GM12878 (cell line): ENCODE results near the gene RASAL2.

Experiments used
- ATF3 ChIP-seq: IDR thresholded peaks from 2 replicates; pipeline ENCODE4 v1.6.1; 2011; ENCODE audit warnings: low read depth, mild to moderate bottlenecking, low read length, moderate library complexity, borderline replicate concordance; ENCODE audit errors: extremely low read depth
- BHLHE40 ChIP-seq, 2 experiments: fragments of 450-650 bp in 1 of 2; IDR thresholded peaks; 2 replicates each; pipeline ENCODE4 v1.6.1; 2011 to 2017; ENCODE audit warnings: low read depth in 2 of 2, borderline replicate concordance in 1 of 2, improper control_type of control experiment in 1 of 2, low read length in 1 of 2, mild to moderate bottlenecking in 1 of 2
- CTCF ChIP-seq, 3 experiments: IDR thresholded peaks in 2 of 3; conservative IDR thresholded peaks in 1 of 3; 2 replicates each; pipeline ENCODE4 v1.5.1; 2011; ENCODE audit warnings: low read depth in 3 of 3, low read length in 3 of 3, mild to moderate bottlenecking in 3 of 3, control low read depth in 2 of 3, moderate library complexity in 2 of 3, inconsistent platforms in 1 of 3, mixed read lengths in 1 of 3; ENCODE audit not compliant: control insufficient read depth in 2 of 3, insufficient read depth in 1 of 3; ENCODE audit errors: extremely low read depth in 1 of 3
- E2F4 ChIP-seq: IDR thresholded peaks from 2 replicates; pipeline ENCODE4 v1.6.1; 2012; ENCODE audit warnings: low read depth, low read length, improper control_type of control experiment
- EZH2 ChIP-seq: IDR thresholded peaks from 2 replicates; pipeline ENCODE4 v1.6.1; 2012; ENCODE audit warnings: low read depth, mild to moderate bottlenecking, control low read depth, inconsistent platforms, low read length, borderline replicate concordance; ENCODE audit not compliant: control insufficient read depth
- NFIC ChIP-seq: IDR thresholded peaks from 2 replicates; pipeline ENCODE4 v1.6.1; 2012; ENCODE audit warnings: low read depth, mild to moderate bottlenecking, inconsistent platforms, low read length, moderate library complexity
- RAD21 ChIP-seq: IDR thresholded peaks from 2 replicates; pipeline ENCODE4 v1.6.1; 2011; ENCODE audit warnings: mild to moderate bottlenecking, low read depth, low read length, moderate library complexity; ENCODE audit not compliant: insufficient read depth
- ZNF384 ChIP-seq: IDR thresholded peaks from 2 replicates; pipeline ENCODE4 v1.6.1; 2012; ENCODE audit warnings: low read depth, mild to moderate bottlenecking, low read length, improper control_type of control experiment, borderline replicate concordance
- ZNF622 ChIP-seq: fragments of 450-650 bp; IDR thresholded peaks from 2 replicates; pipeline ENCODE4 v1.6.1; 2017; ENCODE audit warnings: mild to moderate bottlenecking, inconsistent platforms

GRCh38 chr1:178513278-178513983, 419.5 kb downstream of the RASAL2 start:
- TF ChIP-seq ATF3 (no peak), E2F4 (no peak), RAD21 (no peak), NFIC (no peak), ZNF384 (no peak), EZH2 (no peak), ZNF622 (no peak), CTCF (IDR thresholded peaks at IDR 0.05 in 2 of 3, conservative IDR thresholded peaks at IDR 0.05 in 1 of 3; ENCODE audit: control insufficient read depth in 2 of 3, extremely low read depth in 1 of 3, insufficient read depth in 1 of 3, low read depth in 3 of 3, low read length in 3 of 3) (no peak), BHLHE40 (IDR thresholded peaks at IDR 0.05; ENCODE audit: borderline replicate concordance in 1 of 2, low read depth in 2 of 2, low read length in 1 of 2) (no peak)
